Aorta (tissue), 5 donors: ENCODE measurements around the gene METRN. TPM values are rescaled to one million over a fixed set of nuclear protein-coding genes. Genes with fewer than 3 reads are reported as not detected.
"Not testable (repeated sequence)": the region's sequence is repeated elsewhere in the genome, so short reads cannot be mapped to it uniquely, and the experiment has no call there.

Source experiments
- ATAC-seq: fragments of 200-7000 bp; cut with Tn5 transposase; one replicate; pipeline ENCODE4 v1.9.1; 2022; ENCODE audit warnings: moderate library complexity; ENCODE audit not compliant: low FRiP score
- DNase-seq, 2 donors: peaks; one replicate each; pipeline ENCODE4 v3.0.0-alpha.2; 2020
- H3K27ac ChIP-seq, 2 donors: one replicate each; pipeline ENCODE4 v1.5.1; 2013; ENCODE audit warnings: low read length in 2 of 2, mild to moderate bottlenecking in 2 of 2, moderate library complexity in 2 of 2, control low read depth in 1 of 2, inconsistent platforms in 1 of 2, low read depth in 1 of 2
- H3K27me3 ChIP-seq, 2 donors: one replicate each; pipeline ENCODE4 v1.6.1; 2013; ENCODE audit warnings: control low read depth in 1 of 2, low read length in 1 of 2, mild to moderate bottlenecking in 1 of 2, moderate library complexity in 1 of 2; ENCODE audit not compliant: insufficient read depth in 2 of 2, control insufficient read depth in 1 of 2
- H3K36me3 ChIP-seq, 2 donors: one replicate each; pipeline ENCODE4 v1.6.1; 2013; ENCODE audit warnings: control low read depth in 1 of 2, low read length in 1 of 2, mild to moderate bottlenecking in 1 of 2; ENCODE audit not compliant: insufficient read depth in 2 of 2, control insufficient read depth in 1 of 2
- H3K4me1 ChIP-seq, 2 donors: one replicate each; pipeline ENCODE4 v1.6.1; 2013; ENCODE audit warnings: low read length in 2 of 2, control low read depth in 1 of 2, mild to moderate bottlenecking in 1 of 2, moderate library complexity in 1 of 2; ENCODE audit not compliant: insufficient read depth in 2 of 2, control insufficient read depth in 1 of 2
- H3K4me3 ChIP-seq, 2 donors: one replicate each; pipeline ENCODE4 v1.5.1; 2013; ENCODE audit warnings: low read length in 2 of 2, control low read depth in 1 of 2, mild to moderate bottlenecking in 1 of 2
- H3K9me3 ChIP-seq: one replicate; pipeline ENCODE4 v1.6.1; 2013; ENCODE audit warnings: mild to moderate bottlenecking, low read length; ENCODE audit not compliant: control insufficient read depth
- WGBS, 2 donors: extraction: QIAGEN DNeasy Blood & Tissue Kit; methylation state at CpG; one replicate each; pipeline ENCODE4 v1.1.7; 2013; 5-methylcytosine and 5-hydroxymethylcytosine counted together
- intact Hi-C, 2 donors: fragments of 100-400 bp; cut with DNase I; formaldehyde crosslinking; loops; one replicate each; pipeline versions ENCODE4 v1.14.2 to v1.15.0; 2022
- polyA plus RNA-seq, 2 donors: library from polyadenylated mRNA; stranded (reverse); fragments of 200-250 nt; gene quantifications; one replicate each; pipeline ENCODE4 v1.2.3, GENCODE V29; 2013
- total RNA-seq, 2 donors: library from RNA; stranded (reverse); fragmentation: NEBNext Ultra II Directional; extraction: Animal tissue kit (Norgen Biotek cat#: 25700); gene quantifications; one replicate each; pipeline ENCODE4 v1.2.1, GENCODE V29; 2021
- donor health status: healthy with polysubstance abuse.
- donor health status: Bipolar disorder and iron deficiency.
- donor health status: DM: no; HTN: no; CAD: no.
- donor health status: DM: no; HTN: no; CAD: no.
- donor health status: DM: yes; HTN: yes; CAD: no.

Gene METRN
- total and polyA plus RNA-seq, 4 donors: 22.7 to 61.3 (median 26.7) TPM

GRCh38 chr16:751152-752006, 36.5 kb downstream of the METRN start:
- H3K4me3 ChIP-seq: no peak overlapping the region
- peak; percentile 54 for ATAC-seq

GRCh38 chr16:752007-752312, 37.0 kb downstream of the METRN start:
- no peak overlapping the region for H3K27ac ChIP-seq
- H3K4me3 ChIP-seq: no peak overlapping the region
- WGBS, 2 donors: 24% methylated on average over 10 of the region's 10 CpGs
- ATAC-seq (no peak), DNase-seq (no peak)
- intact Hi-C loops: no loop called here
- no peaks in the 10 kb centered on the region for H3K27me3 ChIP-seq
- no peaks in the 10 kb centered on the region for H3K4me1 ChIP-seq
- H3K36me3 ChIP-seq: no peaks in the 10 kb centered on the region
- H3K9me3 ChIP-seq: no peaks in the 10 kb centered on the region

More at GRCh38 chr16:751152-752006, 36.5 kb downstream of the METRN start:
- 40 to 47% methylated on average over 39 of the region's 39 CpGs for WGBS, 2 donors
- Histone ChIP-seq H3K27ac (no peak overlapping the region), H3K9me3 (no peaks in the 10 kb centered on the region), H3K27me3 (no peaks in the 10 kb centered on the region), H3K4me1 (no peaks in the 10 kb centered on the region), H3K36me3 (no peaks in the 10 kb centered on the region)
- no peak for DNase-seq
- intact Hi-C loops: no loop called here

- H3K36me3 ChIP-seq, H3K4me1 ChIP-seq, H3K4me3 ChIP-seq, H3K9me3 ChIP-seq, H3K27me3 ChIP-seq, H3K27ac ChIP-seq, DNase-seq, ATAC-seq, intact Hi-C loops: not testable (repeated sequence)
- 90 to 93% methylated on average over 11 of the region's 11 CpGs for WGBS, 2 donors
These were observed 39.2 kb downstream of the METRN start for GRCh38 chr16:754121-754607.

DNA sequence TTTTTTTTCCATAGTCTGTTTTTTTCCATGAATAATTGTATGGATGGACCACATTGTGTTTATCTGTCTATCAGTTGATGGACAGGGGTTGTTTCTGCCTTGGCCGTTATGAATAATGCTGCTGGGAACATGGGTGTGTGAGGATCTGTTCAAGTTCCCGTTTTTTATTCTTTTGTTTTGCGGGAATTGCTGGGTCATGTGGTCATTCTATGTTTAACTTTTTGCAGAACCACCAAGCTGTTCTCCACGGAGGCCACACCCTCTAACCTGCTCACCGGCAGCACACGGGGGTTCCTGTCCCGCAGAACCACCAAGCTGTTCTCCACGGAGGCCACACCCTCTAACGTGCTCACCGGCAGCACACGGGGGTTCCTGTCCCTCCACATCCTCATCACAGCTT, 39.7 kb downstream of the METRN start:
- ATAC-seq: no peak
- no peaks in the 10 kb centered on the region for H3K27me3 ChIP-seq
- 59 to 64% methylated on average over 11 of the region's 11 CpGs for WGBS, 2 donors

GRCh38 chr16:756428-756827, 41.5 kb downstream of the METRN start:
- H3K4me3 ChIP-seq: no peak overlapping the region
- DNase-seq: no peak
- H3K4me1 ChIP-seq: no peaks in the 10 kb centered on the region
- no peak overlapping the region for H3K27ac ChIP-seq
- no peaks in the 10 kb centered on the region for H3K36me3 ChIP-seq
- WGBS, 2 donors: 91 to 95% methylated on average over 5 of the region's 5 CpGs
- H3K27me3 ChIP-seq: no peaks in the 10 kb centered on the region
- no peak for ATAC-seq
- intact Hi-C loops: no loop called here
- no peaks in the 10 kb centered on the region for H3K9me3 ChIP-seq

More for the DNA sequence above, 39.7 kb downstream of the METRN start:
- intact Hi-C loops: no loop called here
- H3K9me3 ChIP-seq: no peaks in the 10 kb centered on the region
- H3K4me3 ChIP-seq: no peak overlapping the region
- no peaks in the 10 kb centered on the region for H3K4me1 ChIP-seq
- no peak for DNase-seq
- H3K27ac ChIP-seq: no peak overlapping the region
- H3K36me3 ChIP-seq: no peaks in the 10 kb centered on the region

DNA sequence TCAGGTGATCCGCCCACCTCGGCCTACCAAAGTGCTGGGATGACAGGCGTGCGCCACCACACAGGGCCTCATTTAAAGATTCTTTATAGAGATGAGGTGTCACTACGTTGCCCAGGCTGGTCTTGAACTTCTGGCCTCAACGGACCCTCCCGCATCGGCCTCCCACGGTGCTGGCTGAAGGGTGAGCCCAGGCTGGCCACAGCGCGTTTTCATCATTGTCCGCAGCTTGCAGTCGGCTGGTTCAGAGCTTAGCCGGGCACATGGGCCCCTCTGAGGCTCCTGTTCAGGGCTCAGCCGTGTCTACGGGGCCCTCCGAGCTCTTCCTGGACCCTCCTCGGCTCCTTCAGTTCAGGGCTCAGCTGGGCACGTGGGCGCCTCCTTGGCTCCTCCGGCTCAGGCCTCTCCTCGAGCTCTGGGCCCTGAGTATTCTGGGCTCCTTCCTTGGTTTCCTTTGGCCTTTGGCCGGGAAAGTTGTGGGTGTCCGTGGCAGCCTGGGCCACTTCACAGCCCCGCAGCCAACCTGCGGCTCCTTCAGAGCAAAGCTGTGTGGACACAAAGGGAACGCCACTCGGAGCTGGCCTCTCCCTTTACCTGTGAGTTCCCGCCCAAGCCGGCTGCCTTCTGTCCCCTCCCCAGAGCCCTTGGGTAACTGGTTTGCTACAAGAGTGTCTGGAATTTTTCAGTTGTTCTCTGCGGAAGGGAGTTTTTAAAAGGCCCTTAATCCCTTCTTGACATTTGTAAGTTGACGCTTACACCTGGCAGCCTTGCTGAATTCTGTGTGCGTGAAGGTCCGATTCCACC, 44.4 kb downstream of the METRN start:
- Histone ChIP-seq H3K27ac (no peak overlapping the region), H3K9me3 (no peaks in the 10 kb centered on the region), H3K4me3 (no peak overlapping the region), H3K4me1 (no peaks in the 10 kb centered on the region), H3K27me3 (no peaks in the 10 kb centered on the region), H3K36me3 (no peaks in the 10 kb centered on the region)
- intact Hi-C loops: no loop called here
- no peak for DNase-seq
- no peak for ATAC-seq
- WGBS, 2 donors: 85 to 88% methylated on average over 34 of the region's 34 CpGs

- Histone ChIP-seq H3K4me1 (no peaks in the 10 kb centered on the region), H3K36me3 (no peaks in the 10 kb centered on the region), H3K27ac (no peak overlapping the region), H3K9me3 (no peaks in the 10 kb centered on the region), H3K4me3 (no peak overlapping the region), H3K27me3 (no peaks in the 10 kb centered on the region)
- DNase-seq: no peak
- WGBS, 2 donors: 75 to 81% methylated on average over 15 of the region's 15 CpGs
- no peak for ATAC-seq
- intact Hi-C loops: no loop called here
These were observed 45.1 kb downstream of the METRN start for GRCh38 chr16:760065-760464.

- intact Hi-C loops: no loop called here
- WGBS, 2 donors: 68 to 74% methylated on average over 37 of the region's 37 CpGs
- Histone ChIP-seq H3K4me1 (no peaks in the 10 kb centered on the region), H3K9me3 (no peaks in the 10 kb centered on the region), H3K27ac (no peak within 1 kb of the TSS), H3K4me3 (no peak within 1 kb of the TSS), H3K36me3 (no peaks in the 10 kb centered on the region), H3K27me3 (no peaks in the 10 kb centered on the region)
- ATAC-seq (peak; percentile 15), DNase-seq (no peak)
These were observed 45.8 kb downstream of the METRN start, which contains the start of gene MSLN for GRCh38 chr16:760545-761343. Gene MSLN, plus strand, starts transcription at chr16:760734. Its CDS starts 1,947 bp downstream, at chr16:762681.
